GM18517 (cell line): Measurements from ENCODE around the gene PIM3.
A peak's percentile ranks its signal among the peaks of the same experiment; 100 is the strongest.

Experiments used
- ATAC-seq: cut with Tn5 transposase; IDR thresholded peaks from one replicate; pipeline ENCODE4 v1.9.1; 2021; ENCODE audit warnings: mild to moderate bottlenecking, moderate library complexity; ENCODE audit not compliant: unreplicated experiment

PIM3 gene

DNA sequence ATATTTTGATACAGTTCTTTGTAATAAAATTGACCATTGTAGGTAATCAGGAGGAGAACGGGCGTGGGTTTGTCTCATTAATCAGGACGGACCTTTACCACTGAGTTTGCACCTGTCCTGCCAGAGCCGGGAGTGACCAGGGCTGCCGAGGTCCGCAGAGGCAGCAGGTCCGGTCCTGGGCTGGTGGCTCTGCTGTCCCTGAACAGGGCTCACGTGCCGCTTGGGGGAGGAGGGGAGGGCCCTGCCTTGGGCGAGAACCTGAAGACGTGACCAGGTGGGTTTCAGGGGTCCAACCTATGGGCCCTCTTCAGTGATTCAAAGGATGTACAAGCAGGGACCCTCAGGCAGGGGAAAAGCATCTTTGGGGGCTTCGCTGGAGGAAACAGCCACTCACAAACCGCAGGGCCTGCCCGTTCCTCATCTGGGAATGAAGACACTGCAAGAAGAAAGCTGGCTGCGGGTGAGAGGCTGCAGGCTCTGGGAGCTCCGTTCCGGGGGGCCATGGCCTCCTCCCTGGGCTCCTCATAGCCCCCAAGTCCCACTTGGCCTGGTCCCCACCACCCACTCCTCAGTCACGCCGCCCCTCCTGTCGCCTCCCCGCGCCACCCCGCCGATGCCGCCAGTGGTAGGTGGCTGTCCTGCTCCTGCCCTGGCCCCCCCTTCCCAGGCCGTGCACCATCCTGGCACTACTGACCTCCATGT is 32.9 kb upstream of the PIM3 start:
- no peak for ATAC-seq

DNA sequence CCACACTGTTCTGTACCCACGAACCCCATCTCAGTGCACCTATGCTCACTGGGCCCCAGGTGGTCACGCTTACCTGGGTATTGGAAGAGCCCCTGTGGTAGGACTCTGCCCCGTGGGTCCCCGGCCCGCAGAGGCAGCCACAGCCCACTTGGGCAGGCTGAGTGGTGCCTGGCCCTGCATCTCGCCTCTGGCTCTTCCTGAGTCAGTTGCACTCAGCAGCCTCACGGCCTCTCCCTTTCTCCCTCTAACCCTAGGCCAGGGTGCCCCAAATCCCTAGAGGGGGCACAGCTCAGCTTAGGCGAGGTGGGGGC is 32.4 kb upstream of the PIM3 start:
- ATAC-seq, result no peak

DNA sequence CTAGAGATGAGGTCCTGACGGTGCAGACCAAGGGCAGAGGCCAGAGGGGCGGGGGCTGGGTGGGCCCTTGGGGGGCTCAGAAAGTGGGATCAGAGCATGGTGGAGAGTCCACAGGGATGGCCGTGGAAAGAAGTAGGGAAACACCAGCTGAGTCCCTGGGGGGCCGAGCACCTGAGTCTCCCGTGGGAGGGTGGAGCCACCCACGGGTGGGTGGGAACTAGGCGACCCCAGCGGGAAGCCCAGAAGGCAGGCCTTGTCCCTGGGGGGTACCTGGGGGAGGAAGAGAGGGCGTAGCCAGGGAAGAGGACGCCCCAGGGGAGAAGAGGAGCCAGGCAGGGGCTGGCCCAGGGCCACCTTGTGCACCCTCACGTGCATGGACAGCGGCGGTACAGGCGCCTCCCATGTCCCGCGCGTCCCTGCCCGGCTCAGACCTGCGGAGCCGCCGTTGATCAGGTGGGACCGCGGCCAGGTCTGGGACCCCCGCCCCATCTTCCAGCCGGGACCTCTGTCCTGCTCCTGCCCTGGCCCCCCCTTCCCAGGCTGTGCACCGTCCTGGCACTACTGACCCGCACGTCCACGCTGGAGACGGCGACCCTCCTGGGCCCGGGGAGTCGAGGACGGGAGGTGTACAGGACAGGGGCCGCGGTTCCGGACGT is 31.9 kb upstream of the PIM3 start:
- no peak for ATAC-seq

DNA sequence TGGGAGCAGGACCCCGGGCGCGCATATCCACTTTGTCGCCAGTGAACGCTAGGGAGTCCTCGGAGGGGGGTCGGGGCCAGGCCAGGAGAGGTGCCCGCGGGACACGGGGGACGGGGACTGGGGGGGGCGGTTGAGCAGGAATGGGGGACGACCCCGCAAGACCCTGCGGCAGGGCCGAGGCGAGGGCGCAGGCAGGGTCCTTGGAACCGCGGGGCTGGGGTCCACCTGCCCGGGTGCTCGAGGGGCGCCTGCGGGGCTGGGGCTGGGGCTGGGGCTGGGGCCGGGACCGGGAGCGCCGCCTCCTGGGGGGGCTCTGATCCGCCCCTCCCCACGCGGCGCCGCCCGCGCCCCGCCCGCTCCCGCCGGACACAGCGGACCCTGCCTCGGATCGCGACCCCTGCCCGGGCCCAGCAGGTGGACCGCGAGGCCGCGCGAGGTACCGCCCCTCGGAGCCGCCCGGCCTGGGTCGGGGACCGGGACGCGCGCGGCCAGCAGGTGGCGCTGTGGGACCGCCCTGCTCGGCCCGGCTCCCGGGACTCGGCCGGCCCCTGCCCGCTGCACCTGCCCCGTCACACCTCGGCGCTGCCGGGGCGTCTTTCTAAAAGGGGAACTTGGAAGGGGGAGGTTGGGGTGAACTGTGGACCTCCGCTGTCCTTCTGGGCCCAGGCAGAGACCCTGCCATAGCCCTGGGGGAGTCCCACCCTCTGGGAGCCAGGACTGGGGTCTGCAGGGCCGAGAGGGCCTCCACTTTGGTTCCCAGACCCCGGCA is 31.2 kb upstream of the PIM3 start:
- no peak for ATAC-seq

DNA sequence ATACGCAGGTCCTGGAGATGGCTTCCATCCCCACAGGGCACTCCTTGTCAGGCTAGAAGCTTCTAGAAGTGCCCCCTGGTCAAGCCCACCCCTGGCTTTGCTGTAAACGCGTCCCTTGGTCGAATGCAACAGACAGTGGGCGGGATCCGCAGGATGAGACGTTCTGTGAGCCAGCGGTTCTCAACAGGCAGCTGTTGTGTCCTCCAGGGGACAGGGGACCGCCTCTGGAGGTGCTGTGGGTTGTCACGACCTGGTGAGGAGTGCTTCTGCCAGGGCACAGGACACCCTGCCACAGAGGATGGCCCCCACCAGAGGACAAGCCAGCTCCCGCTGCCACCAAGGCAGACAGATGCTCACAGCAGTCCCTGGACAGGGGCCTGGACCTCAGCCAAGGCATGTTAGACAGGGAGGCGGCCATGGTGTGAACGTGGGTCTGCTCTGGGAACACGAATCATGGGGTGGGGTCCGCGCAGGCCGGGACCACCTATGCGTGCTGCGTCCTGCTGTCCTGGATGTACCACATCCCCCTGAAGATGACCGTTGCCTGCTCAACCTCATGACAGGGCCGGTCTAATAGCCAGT is 30.5 kb upstream of the PIM3 start:
- ATAC-seq, result no peak

DNA sequence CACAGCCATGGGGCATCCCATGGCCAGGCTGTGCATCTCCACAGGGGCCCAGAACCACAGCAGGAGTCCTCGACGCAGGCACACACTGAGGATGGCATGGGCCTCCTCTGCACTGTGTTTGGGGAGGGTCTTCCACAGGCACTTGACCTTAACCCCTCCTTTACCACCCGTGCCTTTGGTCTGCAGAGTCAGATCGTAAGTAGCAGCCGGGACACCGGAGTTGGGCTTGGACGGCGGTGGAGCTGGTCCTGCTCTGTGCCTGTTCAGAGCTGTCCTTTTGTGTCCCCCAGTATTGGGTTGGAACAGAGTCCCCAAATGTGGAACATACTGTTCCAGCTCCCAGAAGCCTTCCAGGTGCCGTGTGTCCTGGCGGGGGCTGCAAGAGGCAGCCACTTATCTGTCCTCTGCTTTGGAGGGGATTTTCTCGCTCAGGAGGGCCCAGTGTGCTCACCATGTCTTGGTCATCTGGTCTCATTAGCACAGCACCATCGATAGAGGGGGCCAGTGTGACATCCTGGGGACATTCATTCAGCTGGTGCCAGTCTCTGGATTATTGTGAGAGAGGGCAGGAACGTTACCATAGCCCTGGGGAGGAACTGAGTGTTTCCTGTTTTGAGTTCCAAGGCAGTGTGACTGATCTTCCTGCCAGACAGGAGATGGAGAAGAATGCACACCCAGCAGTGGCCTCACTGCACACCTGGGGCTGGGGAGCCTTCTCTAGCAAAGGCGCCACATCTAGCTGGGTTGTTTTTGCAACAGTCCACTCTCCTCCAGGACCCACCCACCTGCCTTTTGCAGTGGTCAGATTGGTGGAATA is 29.8 kb upstream of the PIM3 start:
- ATAC-seq, result no peak

DNA sequence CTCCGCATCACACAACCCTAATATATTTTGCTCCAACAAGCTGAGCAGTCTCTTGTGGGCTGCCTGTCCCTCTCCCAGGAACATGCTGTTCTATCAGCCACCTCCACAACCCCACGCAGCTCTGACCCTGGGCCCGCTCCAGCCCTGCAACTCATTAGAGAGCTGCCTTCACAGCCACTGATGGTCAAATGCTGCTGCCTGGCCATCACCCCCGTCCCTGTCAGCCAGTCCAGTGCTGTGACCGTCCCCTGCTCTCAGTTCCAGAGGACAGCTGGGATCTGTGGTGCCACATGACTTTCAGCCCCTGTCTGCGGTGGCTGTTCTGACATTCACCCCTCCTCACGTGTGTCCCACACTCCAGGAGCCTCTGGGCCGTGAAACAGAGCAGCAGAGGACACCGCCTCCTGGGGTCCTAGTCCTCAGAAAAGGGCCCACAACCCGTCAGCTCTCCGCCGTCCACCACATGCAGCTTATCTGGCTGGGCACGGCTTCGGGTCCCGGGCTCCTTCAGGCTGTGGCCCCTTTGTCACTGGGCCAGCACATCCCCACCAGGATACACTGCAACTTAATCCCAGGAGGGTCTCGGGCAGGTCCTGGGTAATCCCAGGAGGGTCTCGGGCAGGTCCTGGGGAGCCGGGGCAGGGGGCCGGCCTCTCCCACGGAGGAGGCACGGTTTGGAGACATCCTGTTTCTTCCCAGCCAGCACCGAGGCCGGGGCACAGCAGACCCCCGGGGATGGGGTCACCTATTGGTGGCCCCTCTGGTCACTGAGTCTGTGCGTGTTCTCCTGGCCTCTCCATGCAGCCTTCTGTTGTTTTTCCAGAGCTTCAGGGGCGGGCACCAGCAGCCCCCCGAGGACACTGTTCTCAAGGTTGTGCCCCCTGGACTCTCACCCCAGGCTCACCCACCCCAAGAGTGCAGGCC is 27.1 kb upstream of the PIM3 start:
- ATAC-seq, result no peak

DNA sequence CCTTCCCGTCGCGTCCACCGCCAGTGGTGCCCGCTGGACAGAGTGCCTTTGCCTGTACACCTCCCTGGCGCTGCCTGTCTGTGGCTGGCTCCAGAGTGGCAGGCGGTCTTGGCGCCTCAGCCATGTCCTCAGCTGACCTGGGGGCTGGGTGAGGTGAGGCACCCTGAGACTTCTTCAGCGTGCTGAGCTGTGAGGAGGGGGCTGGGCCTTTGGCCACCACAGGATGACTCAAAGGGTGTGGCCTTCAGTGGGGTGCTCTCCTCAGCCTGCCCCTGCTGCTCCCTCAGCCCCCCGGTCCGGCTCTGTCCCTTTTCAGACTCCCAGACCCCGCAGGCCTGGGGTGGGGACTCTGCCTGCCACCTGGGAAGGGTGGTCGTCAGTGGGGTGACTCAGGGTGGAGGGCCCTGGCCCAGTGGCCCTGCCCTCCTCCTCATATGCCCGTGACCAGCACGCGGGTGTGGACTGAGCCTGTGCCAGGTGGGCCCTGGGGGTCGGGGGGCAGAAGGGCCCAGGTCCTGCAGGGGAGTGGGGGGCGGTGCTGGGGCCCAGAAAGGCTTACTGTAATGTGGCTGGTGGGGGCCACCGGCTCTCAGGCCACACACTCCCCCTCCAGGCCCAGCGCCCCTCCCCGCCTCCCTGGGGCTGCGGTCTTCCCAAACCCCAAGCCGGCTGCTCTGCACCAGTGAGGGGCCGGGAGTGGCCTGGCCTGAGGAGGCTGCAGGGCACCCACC is 26.2 kb upstream of the PIM3 start:
- no peak for ATAC-seq

DNA sequence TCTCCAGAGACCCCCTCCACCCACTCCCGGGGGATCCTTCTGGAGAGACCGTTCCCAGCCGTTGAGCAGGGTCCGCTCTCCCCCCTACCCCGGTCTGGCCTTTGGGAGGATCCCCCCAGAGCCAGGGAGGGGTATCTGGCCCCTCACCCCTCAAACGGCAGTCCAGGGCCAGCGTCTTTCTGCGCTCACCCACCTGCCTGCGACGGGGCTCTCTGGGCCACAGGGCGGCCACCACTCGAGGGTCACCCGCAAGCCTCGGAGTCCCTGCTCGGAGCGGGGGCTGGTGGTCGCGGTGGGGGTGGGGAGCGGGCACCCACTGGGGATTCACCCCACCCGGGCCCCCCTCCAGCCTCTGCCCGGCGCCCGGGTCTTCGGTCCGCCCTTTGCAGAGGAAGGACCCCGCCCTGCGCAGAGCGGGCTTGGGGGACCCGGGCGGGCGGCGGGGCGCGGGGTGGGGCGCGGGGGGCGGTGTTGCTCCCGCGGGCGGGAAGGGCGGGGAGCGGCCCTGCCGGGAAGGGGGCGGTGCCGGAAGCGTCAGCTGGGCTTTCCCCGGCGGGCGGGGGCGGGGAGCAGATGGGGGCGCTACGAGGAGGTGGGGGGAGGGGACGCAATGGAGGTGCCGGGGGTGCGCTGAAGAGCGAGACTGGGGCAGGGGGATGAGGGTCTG is 25.5 kb upstream of the PIM3 start:
- no peak for ATAC-seq

DNA sequence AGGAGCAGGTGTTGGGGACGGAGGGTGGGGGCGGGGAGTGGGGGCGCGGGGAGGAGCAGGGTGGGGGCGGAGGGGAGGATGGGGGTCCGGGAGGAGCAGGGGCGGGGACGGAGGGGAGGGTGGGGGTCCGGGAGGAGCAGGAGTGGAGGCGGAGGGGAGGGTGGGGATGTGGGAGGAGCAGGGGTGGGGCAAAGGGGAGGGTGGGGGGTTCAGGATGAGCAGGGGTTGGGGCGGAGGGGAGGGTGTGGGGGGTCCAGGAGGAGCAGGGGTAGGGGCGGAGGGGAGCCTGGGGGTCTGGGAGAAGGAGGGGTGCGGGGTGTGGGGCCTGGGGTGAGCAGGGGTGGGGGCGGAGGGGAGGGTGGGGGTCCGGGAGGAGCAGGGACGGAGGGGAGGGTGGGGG is 25.0 kb upstream of the PIM3 start:
- no peak for ATAC-seq

DNA sequence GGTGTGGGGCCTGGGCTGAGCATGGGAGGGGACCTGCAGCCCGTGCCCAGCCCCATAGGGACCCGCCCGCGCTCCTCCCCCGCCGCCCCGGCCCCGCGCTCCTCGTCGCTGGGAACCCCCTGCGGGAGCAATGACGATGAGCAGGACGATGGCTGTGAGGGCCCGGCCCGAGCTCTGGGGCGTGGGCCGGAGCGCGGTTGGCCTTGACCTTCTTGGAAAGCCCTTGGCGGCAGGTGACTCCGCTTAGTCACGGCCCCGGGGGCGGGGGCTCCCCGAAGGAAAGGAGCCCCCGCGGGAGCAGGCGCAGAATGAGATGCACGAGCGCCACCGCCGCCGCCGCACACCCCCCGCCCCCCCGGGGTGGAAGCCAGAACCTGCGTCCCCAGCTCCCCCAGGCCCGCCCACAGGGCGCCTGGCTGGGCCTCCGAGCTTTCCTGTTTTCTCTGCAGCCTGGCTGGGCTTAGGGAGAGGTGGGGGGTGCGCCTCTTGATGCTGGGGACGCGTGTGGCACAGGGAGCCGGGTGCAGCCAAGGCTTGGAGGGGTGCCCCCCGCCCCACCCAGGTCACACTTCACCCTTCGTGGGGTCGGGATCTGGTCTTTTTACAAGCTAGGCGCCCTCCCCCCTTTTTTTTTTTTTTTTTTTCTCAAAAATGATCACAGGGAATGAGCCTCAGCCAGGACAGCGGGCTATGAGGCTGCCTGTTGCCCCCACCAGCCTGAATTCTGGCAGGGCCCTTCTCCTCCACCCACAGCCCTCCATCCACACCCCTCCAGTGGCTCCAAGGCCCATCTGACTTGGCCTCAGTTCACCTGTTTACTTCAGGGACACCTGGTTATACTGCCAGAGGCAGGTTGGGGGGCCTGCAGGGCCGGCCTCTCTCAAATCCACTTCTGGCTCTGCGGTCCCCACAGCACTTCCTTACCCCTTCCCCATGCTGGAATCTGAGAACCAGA is 24.3 kb upstream of the PIM3 start:
- peak; percentile 52 for ATAC-seq

DNA sequence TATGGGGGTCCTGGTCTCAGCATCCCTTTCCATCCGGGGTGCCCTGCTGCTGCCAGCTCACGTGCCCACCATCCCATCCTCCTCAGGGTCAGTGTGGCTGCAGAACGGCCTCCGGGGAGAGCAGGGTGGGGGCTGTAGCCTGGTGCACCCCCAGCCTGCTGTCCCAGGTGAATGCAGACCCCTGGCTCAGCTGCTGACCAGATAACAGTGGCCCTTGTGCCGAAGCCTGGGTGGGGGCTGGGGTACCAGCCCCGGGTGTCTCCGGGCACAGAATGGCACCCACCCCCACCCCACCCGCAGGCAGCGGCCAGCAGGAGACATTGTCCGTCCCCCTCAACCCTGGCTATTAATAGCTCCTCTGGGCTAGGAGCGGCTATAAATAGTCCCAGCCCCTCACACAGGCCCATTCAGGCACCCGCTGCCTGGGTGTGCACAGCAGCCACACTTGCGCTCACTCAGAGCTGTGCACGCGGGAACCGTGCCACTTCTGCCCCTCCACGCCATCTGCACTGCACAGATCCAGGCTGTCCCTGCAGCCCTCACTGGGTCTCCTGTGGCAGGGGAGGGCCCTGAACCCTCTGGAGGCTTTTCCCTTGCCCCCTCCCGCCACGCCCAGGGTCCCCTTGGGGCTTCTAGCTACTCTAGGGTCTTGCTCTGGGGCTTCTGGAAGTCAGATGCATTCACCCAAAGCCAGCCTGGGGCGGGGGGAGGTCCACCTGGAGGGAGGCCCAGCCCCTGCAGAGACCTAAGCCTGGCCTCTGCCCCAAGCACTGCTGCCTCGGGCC is 23.4 kb upstream of the PIM3 start:
- ATAC-seq, result no peak

DNA sequence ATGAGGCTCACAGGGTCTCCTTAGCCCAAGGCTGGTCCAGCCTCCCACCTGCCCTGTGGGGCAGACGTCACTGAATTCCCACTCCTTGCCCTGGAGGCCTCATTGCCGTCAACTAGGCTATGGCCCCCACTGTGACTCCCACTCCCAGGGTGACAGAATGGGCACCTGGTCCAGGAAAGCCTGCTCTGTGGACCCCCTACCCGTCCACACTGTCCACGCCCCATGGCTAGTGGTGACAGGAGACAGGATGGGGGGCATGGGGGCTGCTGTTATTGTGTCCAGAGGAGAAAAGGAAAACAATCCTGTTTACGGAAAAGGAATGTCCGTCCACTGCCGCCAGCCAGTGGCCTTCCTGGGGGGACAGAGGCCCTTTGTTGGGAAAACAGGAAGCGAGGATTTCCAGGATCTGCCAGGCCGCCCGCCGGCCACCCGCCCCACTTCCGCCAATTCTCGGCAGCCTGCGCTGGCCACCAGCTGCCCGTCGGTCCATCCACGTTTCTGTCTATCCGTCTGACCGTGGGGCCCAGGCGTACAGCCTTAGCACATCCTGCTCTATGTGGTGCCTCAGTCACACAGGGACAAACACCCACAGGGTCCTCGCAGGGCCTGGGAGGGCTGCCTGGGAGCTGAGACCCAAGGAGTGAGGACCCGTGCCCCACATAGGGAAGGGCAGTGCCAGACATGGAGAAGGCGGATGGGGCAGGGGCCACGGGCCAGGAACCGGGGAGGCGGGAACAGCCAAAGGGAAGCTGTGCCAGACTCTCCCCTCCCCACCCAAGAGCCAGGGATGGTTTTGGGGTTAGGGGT is 22.6 kb upstream of the PIM3 start:
- ATAC-seq, result no peak

DNA sequence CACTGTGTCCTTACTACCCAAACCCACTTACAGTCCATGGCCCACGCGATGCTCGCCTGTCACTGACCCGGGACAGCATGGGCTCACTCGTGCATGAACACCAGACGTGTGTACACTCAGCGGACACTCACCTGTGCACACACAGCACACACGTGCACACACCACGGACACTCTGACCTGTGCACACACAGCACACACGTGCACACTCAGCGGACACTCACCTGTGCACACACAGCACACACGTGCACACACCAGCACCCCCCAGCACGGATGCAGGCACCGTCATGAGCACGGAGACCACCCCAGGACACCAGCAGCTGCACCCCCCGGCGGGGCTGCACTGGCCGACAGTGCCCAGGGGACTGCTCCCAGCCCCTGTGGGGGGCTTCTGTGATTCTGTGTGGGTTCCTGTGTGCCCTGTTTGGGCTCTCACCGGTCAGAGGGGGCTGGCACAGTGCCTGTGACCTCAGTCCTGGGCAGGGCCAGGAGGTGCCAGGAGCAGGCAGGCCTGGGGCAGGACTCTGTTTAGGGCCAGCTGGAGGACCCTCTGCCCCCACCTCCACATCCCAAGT is 21.9 kb upstream of the PIM3 start:
- ATAC-seq, result no peak

DNA sequence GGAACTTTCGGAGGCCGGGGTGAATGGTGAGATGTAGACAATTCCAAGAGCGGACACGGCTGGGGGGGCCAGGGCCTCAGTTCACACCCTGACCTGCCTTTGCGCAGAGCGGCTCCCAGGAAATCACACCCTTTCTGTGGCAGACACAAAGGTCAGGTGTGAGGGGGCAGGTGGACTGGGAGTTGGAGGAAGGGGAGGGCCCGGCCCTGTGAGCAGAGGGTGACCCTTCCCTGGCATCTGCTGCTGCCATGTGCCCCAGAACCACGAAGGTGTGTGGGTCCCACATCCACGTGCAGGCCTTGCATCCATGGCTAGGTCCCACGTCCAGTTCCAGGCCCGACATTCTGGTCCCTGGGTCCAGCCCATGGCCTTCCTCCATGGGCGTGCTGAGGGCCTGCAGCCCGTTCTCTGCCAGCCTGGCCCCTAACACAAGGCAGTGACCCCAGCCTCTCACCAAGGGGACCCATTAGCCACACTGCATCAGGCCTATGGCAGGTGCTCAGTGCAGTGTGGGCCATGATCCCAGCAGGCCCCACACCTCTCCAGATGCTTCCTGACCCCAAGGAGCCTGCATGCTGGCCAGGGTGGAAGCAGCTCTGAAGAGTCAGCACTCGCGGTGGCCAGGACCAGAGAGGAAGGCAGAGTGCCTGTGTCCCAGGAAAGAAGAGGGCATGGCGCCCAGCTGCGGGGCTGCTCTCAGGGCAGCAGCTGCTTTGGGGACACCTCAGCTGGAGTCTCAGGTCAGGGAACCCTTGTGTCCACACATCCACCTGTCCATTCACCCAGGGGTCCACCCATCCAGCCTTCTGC is 18.9 kb upstream of the PIM3 start:
- ATAC-seq, result no peak
